ENCODE results near the gene DNAH8.
"Not testable (repeated sequence)": the region's sequence is repeated elsewhere in the genome, so short reads cannot be mapped to it uniquely, and the experiment has no call there.

DNAH8 gene

GRCh38 chr6:38846361-38846760 is 131.2 kb downstream of the DNAH8 start:
- DNase-seq = no peak

- DNase-seq = no peak
Observed at GRCh38 chr6:38846844-38847243, 131.7 kb downstream of the DNAH8 start.

- no peak for DNase-seq
Observed at GRCh38 chr6:38847497-38847896, 132.4 kb downstream of the DNAH8 start.

GRCh38 chr6:38848760-38849159 is 133.6 kb downstream of the DNAH8 start:
- DNase-seq = no peak

GRCh38 chr6:38852215-38852614 is 137.1 kb downstream of the DNAH8 start:
- no peak for DNase-seq

GRCh38 chr6:38853236-38853635 is 138.1 kb downstream of the DNAH8 start:
- DNase-seq = no peak

- DNase-seq = no peak
Observed at GRCh38 chr6:38856492-38856891, 141.4 kb downstream of the DNAH8 start.

- no peak for DNase-seq
Observed at GRCh38 chr6:38857815-38858214, 142.7 kb downstream of the DNAH8 start.

- no peak for DNase-seq
Observed at GRCh38 chr6:38860041-38860440, 144.9 kb downstream of the DNAH8 start.

GRCh38 chr6:38861926-38862401 is 146.9 kb downstream of the DNAH8 start:
- no peak for DNase-seq

- no peak for DNase-seq
Observed at GRCh38 chr6:38865521-38866174, 150.5 kb downstream of the DNAH8 start.

GRCh38 chr6:38867726-38868125 is 152.6 kb downstream of the DNAH8 start:
- DNase-seq = no peak

- peak; percentile 43 to 59 for DNase-seq
Observed at GRCh38 chr6:38871741-38872568, 156.8 kb downstream of the DNAH8 start.

- no peak for DNase-seq
Observed at GRCh38 chr6:38873001-38873400, 157.9 kb downstream of the DNAH8 start.

- not testable (repeated sequence) for DNase-seq
Observed at GRCh38 chr6:38873816-38874215, 158.7 kb downstream of the DNAH8 start.

GRCh38 chr6:38876475-38876874 is 161.4 kb downstream of the DNAH8 start:
- no peak for DNase-seq

- no peak for DNase-seq
Observed at GRCh38 chr6:38877721-38878120, 162.6 kb downstream of the DNAH8 start.

GRCh38 chr6:38882157-38882556 is 167.0 kb downstream of the DNAH8 start:
- DNase-seq = no peak

- no peak for DNase-seq
Observed at GRCh38 chr6:38897507-38897906, 182.4 kb downstream of the DNAH8 start.

GRCh38 chr6:38901802-38902522 is 186.9 kb downstream of the DNAH8 start:
- no peak for DNase-seq

- DNase-seq = no peak
Observed at GRCh38 chr6:38906582-38906981, 191.5 kb downstream of the DNAH8 start.

- DNase-seq = no peak
Observed at GRCh38 chr6:38907264-38907663, 192.2 kb downstream of the DNAH8 start.

GRCh38 chr6:38909015-38909730 is 194.1 kb downstream of the DNAH8 start:
- no peak for DNase-seq
